LHCN-M2 (cell line): ENCODE data around the gene KRTAP10-9. TPM values are rescaled to one million over a fixed set of nuclear protein-coding genes. Genes with fewer than 3 reads are reported as not detected.
"Not testable (repeated sequence)": the region's sequence is repeated elsewhere in the genome, so short reads cannot be mapped to it uniquely, and the experiment has no call there.

Experiments
- DNase-seq: peaks from one replicate; pipeline ENCODE4 v3.0.0-alpha.2; 2012; ENCODE audit warnings: low read depth
- total RNA-seq: library from RNA; depleted of rRNA; stranded (reverse); fragments of >200 nt; gene quantifications from 2 replicates; pipeline ENCODE4 v1.2.3, GENCODE V29; 2014

Gene KRTAP10-9
- total RNA-seq, 1 experiment from 2014 or later = not detected

GRCh38 chr21:44638506-44639330 is 11.8 kb downstream of the KRTAP10-9 start:
- not testable (repeated sequence) for DNase-seq

- no peak for DNase-seq
Measured at GRCh38 chr21:44639331-44639655, 12.4 kb downstream of the KRTAP10-9 start.

DNA sequence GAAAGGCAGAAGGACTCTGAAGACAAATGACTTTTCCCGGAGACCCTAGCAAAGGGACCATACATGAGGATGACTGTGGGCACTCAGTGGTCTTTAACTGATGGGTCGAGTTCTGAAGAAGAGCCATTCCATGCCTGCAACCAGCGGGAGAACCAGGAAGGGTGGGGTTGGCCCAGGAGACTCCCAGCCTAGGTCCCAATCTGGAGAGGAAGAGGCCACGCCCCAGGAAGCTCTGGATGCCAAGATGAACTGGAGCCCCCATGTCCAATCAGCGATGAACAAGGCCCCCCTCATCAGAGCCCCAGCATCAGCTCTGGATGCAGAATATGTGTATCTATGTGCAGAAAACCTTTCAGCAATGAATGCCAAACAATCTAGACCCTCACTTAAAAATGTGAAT is 13.9 kb downstream of the KRTAP10-9 start:
- no peak for DNase-seq

DNA sequence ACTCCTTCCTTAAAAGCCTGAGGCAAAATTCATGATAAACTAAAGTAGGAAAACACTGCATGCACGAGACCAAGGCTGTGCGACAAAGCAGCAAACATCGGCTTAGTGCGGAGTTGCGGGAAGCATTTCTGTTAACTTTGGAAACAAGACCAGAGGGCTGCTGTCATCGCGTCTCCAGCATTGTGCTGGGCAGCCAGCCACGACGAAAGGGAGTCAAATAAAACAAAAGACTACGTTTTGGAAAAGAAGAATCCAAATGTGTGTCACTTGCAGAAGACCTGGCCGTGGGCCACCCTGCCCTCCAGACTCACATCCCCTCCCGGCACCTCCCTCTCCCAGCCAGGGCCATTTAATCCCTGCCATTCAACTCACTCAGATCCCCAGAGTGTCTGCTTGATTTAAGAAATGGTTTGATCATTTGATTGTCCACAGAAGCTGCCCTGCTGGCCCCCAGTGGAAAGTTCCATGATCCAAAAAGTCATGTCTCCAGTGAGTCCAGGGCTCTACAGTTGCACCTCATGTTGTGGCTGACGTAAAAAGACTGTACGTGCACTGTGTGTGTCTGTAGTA is 16.9 kb downstream of the KRTAP10-9 start:
- no peak for DNase-seq

- no peak for DNase-seq
Measured at GRCh38 chr21:44644878-44645277, 18.0 kb downstream of the KRTAP10-9 start.

GRCh38 chr21:44646366-44647221 is 19.7 kb downstream of the KRTAP10-9 start, which contains the start of gene KRTAP10-11:
Gene KRTAP10-11, plus strand, starts transcription at chr21:44646414. Its CDS starts 45 bp downstream, at chr21:44646459.
- not testable (repeated sequence) for DNase-seq

GRCh38 chr21:44647222-44647552 is 20.3 kb downstream of the KRTAP10-9 start:
- no peak for DNase-seq

DNA sequence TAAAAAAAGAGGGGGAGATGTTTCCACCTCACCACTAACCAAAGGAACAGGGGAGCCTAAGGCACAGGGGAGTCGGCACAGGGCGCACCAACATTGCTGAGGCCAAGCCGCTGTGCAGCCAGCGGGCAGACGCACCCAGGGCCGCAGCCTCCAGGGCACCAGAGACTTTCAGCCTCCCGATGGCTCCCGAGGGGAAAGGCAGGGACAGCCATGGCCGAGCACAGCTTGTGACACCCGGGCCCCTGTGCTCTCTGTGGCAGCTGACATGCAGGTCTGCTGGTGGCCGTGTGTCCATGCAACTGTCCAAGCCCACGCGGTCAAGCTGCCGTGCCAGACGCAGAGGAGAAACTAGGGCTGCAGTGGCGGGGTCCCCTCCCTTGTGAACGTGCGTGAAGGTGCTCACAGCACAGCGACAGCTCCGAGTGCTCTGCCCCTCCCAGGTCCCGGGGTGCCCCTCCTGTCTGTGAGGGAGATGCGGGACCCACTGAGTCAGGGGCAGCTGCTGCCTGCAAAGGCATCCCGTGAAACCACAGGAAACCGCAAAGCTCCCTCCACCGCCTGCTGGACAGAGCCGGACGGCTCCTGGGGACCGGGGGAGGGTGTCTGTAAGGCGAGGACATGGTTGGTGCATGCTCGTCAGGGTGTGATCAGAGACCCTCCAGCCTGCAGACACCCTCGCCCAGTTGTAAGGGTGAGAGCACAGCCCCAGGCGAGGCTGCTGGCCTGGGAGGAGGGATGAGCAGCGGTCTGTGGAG is 21.8 kb downstream of the KRTAP10-9 start:
- DNase-seq = no peak

DNA sequence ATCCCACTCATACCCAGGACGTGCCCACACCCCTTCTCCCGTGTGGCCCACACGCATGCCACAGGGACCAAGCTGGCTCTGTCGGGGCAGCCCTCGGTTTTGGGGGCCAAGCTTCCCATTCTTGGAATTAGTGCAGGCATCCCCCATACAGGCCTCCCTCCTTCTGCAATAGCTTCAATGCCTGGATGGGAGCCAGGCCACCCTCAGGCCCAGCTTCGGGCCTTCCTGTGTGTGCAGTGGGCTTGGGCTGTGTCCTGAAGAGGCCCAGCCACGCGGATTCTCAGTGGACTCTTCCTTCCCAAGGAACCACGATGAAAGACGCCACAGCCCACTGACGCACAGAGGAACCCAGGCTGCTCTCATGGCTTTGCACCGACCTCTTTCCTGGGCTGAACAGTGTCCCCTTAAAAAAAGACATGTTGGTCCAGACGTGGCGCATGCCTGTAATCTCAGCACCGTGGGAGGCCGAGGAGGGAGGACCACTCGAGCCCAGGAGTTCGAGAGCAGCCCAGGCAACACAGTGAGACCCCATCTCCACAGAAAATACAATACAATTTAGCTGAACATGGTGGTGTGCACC is 22.7 kb downstream of the KRTAP10-9 start:
- no peak for DNase-seq

GRCh38 chr21:44650265-44650972 is 23.5 kb downstream of the KRTAP10-9 start:
- no peak for DNase-seq

DNA sequence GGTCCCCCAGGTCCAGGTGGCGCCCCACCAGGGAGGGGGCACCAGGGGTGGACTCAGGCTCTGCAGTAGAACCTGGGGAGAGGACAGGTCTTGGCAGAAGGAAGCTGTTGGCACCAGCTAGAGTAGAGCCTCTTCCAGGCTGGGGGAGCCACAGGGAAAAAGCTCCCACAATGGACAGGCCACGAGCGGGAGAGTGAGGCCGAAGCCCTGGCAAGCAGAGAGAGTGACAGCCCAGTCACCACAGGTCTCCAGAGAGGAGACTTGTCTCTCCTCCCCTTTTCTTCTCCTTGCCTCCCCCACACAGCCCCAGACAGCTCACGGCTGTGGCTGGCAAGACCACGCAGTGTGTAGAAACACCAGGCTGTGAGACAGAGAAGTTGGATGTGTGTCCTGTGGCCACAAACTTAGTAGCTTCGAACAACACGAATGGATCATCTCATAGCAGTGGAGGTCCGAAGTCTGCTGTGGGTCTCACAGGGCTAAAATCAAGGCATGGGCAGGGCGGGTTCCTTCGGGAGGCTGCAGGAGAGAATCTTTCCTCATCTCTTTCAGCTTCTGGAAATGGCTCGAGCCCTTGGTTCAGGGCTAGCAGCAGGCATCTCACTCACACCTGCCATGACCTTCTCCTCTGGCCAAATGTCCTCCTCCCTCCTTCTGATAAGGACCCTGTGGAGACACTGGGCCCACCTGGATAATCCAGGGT is 24.2 kb downstream of the KRTAP10-9 start:
- no peak for DNase-seq

GRCh38 chr21:44653123-44653522 is 26.2 kb downstream of the KRTAP10-9 start:
- no peak for DNase-seq

GRCh38 chr21:44653656-44654575 is 27.0 kb downstream of the KRTAP10-9 start:
- DNase-seq = no peak

DNA sequence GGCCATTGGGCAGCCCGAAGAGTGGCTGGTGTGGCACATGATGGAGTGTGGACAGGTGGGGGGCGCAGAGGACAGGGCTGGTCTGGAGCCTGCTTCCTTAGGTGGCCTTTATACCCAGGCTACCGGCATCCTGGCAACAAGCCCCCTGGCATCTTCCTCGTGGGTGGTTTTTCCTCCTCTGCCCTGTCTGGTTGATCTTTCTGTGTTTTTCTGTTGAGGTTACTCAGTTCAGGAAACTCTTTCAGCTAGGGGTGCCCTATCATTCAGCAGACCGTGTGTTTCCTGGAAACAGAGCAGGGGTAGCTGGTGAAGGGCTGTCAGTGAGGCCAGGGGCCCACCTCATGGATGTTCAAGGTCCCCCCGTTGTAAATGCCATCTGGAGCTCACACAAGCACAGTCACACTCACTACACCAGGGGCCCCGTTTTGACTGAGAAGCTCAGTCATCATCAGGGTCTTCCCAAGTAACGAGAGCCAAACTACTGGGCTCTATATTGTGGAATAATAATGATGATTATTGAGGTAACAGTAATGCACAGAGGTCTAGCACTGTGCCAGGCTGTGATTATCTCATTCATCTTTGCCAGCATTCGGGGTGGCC is 27.8 kb downstream of the KRTAP10-9 start, which contains the start of gene KRTAP12-4:
KRTAP12-4 (minus strand) TSS at position 84 of the 600 bp plus-strand sequence; CDS start at position 39, 45 bp downstream.
- DNase-seq = no peak

DNA sequence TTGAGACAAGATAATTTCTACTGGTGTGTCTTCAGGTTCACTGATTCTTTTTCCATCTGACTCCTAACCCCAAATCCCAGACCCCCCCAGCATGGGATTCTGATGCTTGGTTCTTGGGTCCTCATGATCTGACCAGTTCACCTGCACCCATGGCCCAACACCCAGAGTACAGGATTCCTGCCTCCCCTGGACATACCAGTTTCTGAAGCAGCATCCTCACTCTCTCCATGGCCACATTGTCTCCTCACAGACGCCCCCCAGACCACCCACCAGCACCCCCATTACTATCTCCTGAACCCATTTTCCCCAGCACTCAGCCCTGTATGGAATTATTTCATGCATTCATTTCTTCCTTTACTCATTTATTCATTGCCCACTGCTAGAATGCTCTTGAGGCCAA is 30.0 kb downstream of the KRTAP10-9 start:
- no peak for DNase-seq

GRCh38 chr21:44657635-44658540 is 31.0 kb downstream of the KRTAP10-9 start, which contains the start of gene KRTAP12-3:
Gene KRTAP12-3, plus strand, starts transcription at chr21:44657932. Its CDS starts 48 bp downstream, at chr21:44657980.
- DNase-seq = no peak

DNA sequence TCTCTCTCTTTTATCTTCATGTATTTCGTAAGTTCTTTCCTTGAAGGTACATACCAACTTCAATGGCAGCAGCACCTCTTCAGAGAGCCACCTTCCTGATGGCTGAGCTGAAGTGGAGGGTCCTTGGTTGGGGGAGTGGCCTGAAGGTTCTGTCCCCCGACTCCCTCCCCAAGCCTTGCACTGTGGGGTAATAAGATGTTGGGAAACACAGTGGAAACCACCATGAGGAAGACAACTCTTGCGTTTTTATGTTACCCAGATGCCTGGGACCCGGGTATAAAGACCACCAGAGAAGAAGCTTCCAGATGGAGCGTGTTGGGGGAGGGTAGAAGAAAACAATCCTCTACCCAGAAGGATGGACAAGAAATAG is 31.6 kb downstream of the KRTAP10-9 start:
- no peak for DNase-seq
